NCI-H2081 treated with DMSO at 0.1 percent for 48 hours (cell line): ENCODE data around the gene SP9.

Experiments
- DNase-seq: peaks from one replicate; lab custom pipeline; 2025; lab: John Stamatoyannopoulos, UW

Gene SP9

GRCh38 chr2:174333372-174334277, 1.1 kb upstream of the SP9 start:
- no peak for DNase-seq

GRCh38 chr2:174334278-174334715, 457 bp upstream of the SP9 start:
- no peak for DNase-seq

- no peak for DNase-seq
These were observed 667 bp downstream of the SP9 start for GRCh38 chr2:174335254-174335987.

- DNase-seq = no peak
These were observed 1.3 kb downstream of the SP9 start for GRCh38 chr2:174335988-174336500.

GRCh38 chr2:174336501-174337336, 2.0 kb downstream of the SP9 start:
- DNase-seq = peak; percentile 50

GRCh38 chr2:174337337-174338146, 2.8 kb downstream of the SP9 start:
- DNase-seq = no peak

- no peak for DNase-seq
These were observed 3.4 kb downstream of the SP9 start for GRCh38 chr2:174338147-174338605.

GRCh38 chr2:174338671-174339560, 4.2 kb downstream of the SP9 start:
- DNase-seq = no peak

GRCh38 chr2:174339561-174340399, 5.0 kb downstream of the SP9 start:
- DNase-seq = no peak

- no peak for DNase-seq
These were observed 5.9 kb downstream of the SP9 start for GRCh38 chr2:174340400-174341292.

- peak; percentile 59 for DNase-seq
These were observed 6.7 kb downstream of the SP9 start for GRCh38 chr2:174341293-174341994.

- no peak for DNase-seq
These were observed 7.4 kb downstream of the SP9 start for GRCh38 chr2:174341995-174342685.

- no peak for DNase-seq
These were observed 8.1 kb downstream of the SP9 start for GRCh38 chr2:174342686-174343342.

GRCh38 chr2:174343343-174343622, 8.5 kb downstream of the SP9 start:
- no peak for DNase-seq

GRCh38 chr2:174343623-174344455, 9.1 kb downstream of the SP9 start:
- DNase-seq = no peak
